ENCODE data around the gene MSLN. TPM values are rescaled to one million over a fixed set of nuclear protein-coding genes. Genes with fewer than 3 reads are reported as not detected.

Gene MSLN
- total RNA-seq, 2 experiments from 2014 or later = not detected

DNA sequence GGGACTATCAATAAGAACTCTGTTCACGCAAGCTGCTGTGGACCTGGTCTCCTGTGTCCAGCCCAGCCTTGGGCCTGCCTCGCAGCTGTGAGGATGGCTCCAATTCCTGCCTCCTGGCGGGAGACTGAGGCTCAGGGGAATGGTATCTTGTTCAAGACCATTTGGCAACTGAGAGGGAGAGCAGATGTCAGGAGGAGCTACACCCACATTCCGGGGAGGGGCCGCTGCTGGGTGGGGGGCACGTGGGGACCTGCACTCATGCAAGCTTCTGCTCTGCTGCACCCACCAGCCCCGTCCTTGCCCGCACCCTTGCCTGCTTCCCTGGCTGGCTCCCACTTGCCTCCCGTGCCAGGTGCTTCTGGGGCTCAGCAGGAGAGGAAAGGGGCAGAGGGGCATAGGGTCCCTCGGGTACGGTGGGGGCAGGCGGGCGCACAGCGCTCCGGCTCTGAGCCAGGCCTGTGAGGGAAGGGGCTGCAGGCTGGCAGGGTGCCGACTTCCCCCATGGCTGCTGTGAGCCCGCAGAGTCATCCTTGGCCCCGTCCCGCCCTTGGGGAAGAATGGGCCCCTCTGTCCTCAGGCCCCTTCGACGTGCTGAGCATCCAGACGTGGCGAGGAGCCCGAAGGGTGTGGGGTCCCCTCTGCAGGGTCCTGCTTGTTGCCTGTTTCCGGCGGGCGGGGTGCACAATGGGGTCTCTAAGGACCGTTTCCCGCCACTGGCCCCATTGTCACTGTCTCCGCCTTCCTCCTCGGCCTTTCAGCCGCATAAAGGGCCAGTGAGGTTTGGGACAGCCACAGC is 42.9 kb upstream of the MSLN start:
- Mint-ChIP-seq H3K27ac (no peak overlapping the region), H3K4me1 (peaks cover 16% of the 10 kb centered on the region), H3K9me3 (ENCODE audit: low read depth) (no peaks in the 10 kb centered on the region), H3K4me3 (no peak overlapping the region), H3K36me3 (ENCODE audit: low read depth) (no peaks in the 10 kb centered on the region), H3K27me3 (peaks cover 8% of the 10 kb centered on the region)
- intact Hi-C loops (cut with DNase I, micrococcal nuclease) = no loop called here
- POLR2A ChIA-PET = interaction anchor here (0.6 kb wide), 1 partner anchor 286 kb away, joined by 3 read pairs; no protein-coding TSS in a partner anchor
- CTCF ChIA-PET = no interaction called here
- DNase-seq (no peak), ATAC-seq (no peak)

DNA sequence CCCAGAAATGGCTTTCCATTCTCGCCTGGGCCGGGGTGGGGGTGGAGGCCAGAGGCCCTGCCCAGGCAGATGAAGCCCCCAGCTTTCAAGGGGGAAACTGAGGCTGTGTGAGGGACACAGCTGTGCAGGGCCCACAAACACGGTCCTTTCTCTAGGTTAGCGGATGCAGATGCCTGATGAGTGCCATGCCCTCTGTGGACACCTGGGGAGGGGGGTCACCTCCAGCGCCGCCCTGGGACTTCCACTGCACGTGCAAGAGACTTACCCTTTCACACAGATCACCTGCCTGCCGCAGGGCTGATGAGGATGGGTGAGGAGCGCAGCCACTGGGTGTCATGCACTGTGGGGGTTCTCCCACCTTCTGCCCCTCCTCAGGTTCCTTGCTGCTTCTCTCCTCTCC is 42.1 kb upstream of the MSLN start:
- peaks cover 16% of the 10 kb centered on the region for H3K4me1 Mint-ChIP-seq
- H3K27ac Mint-ChIP-seq = no peak overlapping the region
- no peaks in the 10 kb centered on the region for H3K36me3 Mint-ChIP-seq (ENCODE audit: low read depth)
- intact Hi-C loops (cut with DNase I, micrococcal nuclease) = no loop called here
- ChIA-PET POLR2A (no interaction called here), CTCF (no interaction called here)
- ATAC-seq (no peak), DNase-seq (no peak)
- peaks cover 6% of the 10 kb centered on the region for H3K27me3 Mint-ChIP-seq
- no peaks in the 10 kb centered on the region for H3K9me3 Mint-ChIP-seq (ENCODE audit: low read depth)
- H3K4me3 Mint-ChIP-seq = no peak overlapping the region

GRCh38 chr16:718922-719321 is 41.6 kb upstream of the MSLN start:
- H3K4me1 Mint-ChIP-seq = peaks cover 16% of the 10 kb centered on the region
- H3K36me3 Mint-ChIP-seq (ENCODE audit: low read depth) = no peaks in the 10 kb centered on the region
- peak overlapping the region; percentile 47 for H3K27ac Mint-ChIP-seq
- ChIA-PET CTCF (no interaction called here), POLR2A (no interaction called here)
- peak overlapping the region; percentile 76 for H3K4me3 Mint-ChIP-seq
- DNase-seq (no peak), ATAC-seq (no peak)
- no peaks in the 10 kb centered on the region for H3K9me3 Mint-ChIP-seq (ENCODE audit: low read depth)
- intact Hi-C loops (cut with DNase I, micrococcal nuclease) = no loop called here
- peaks cover 5% of the 10 kb centered on the region for H3K27me3 Mint-ChIP-seq

GRCh38 chr16:719815-720446 is 40.6 kb upstream of the MSLN start:
- intact Hi-C loops (cut with DNase I, micrococcal nuclease) = loop anchor here (2.0 to 5.0 kb wide), 4 partner anchors 21 to 69 kb away; partner anchors contain the start of genes CIAO3 (in 2 of the 2), CHTF18 (in 1 of the 2), JMJD8 (in 1 of the 2) and RPUSD1 (in 1 of the 2)
- ChIA-PET POLR2A (interaction anchor here (0.6 kb wide), 1 partner anchor 80 kb away, joined by 3 read pairs; no protein-coding TSS in a partner anchor), CTCF (interaction anchor here (0.7 to 3.5 kb wide), 11 partner anchors 8 to 73 kb away, joined by 3 to 29 read pairs (median 4); partner anchors contain the start of genes CHTF18, CIAO3 and RPUSD1)
- peak; percentile 34 for DNase-seq
- Mint-ChIP-seq H3K36me3 (ENCODE audit: low read depth) (no peaks in the 10 kb centered on the region), H3K9me3 (ENCODE audit: low read depth) (no peaks in the 10 kb centered on the region), H3K4me1 (peaks cover 16% of the 10 kb centered on the region), H3K27ac (peak overlapping the region; percentile 78), H3K4me3 (peak overlapping the region; percentile 76), H3K27me3 (peaks cover 3% of the 10 kb centered on the region)
- no peak for ATAC-seq

DNA sequence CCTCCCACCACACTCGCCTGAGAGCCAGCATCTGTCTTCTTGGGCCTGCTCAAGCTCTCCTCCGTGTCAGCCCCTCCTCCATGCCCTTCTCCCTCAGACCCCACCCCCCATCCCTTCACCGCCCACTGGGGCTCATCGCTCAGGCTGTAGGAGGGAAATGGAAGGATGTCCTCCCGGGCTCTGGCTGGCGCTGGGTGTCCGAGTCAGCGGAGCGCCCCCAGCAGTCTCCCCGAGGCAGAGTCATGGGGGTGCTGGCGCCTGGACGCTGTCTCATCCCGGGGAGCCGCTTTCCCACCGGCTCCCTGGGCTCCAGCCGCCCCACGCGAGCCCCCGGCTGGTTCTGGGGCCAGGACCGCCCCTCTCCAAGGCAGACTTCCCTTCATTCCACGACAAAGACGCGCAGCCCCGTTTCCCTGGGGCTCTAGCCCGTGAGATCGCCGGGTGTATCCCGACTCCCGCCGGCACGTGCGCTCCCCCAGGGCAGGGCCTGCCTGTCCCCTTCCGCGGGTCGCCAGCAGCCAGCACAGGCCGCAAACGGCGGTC is 40.0 kb upstream of the MSLN start:
- ATAC-seq = peak; percentile 61
- no peaks in the 10 kb centered on the region for H3K36me3 Mint-ChIP-seq (ENCODE audit: low read depth)
- H3K27me3 Mint-ChIP-seq = peaks cover 3% of the 10 kb centered on the region
- POLR2A ChIA-PET = interaction anchor here (0.6 kb wide), 1 partner anchor 80 kb away, joined by 3 read pairs; no protein-coding TSS in a partner anchor
- CTCF ChIA-PET = interaction anchor here (0.7 to 3.5 kb wide), 13 partner anchors 9 to 73 kb away, joined by 3 to 29 read pairs (median 4); partner anchors contain the start of genes CHTF18, CIAO3 and RPUSD1
- no peaks in the 10 kb centered on the region for H3K9me3 Mint-ChIP-seq (ENCODE audit: low read depth)
- H3K4me1 Mint-ChIP-seq = peaks cover 16% of the 10 kb centered on the region
- peak; percentile 78 for DNase-seq
- H3K4me3 Mint-ChIP-seq = peak overlapping the region; percentile 76
- intact Hi-C loops (cut with DNase I, micrococcal nuclease) = loop anchor here (2.0 to 5.0 kb wide), 4 partner anchors 20 to 68 kb away; partner anchors contain the start of genes CIAO3 (in 2 of the 2), CHTF18 (in 1 of the 2), JMJD8 (in 1 of the 2) and RPUSD1 (in 1 of the 2)
- H3K27ac Mint-ChIP-seq = peak overlapping the region; percentile 78

DNA sequence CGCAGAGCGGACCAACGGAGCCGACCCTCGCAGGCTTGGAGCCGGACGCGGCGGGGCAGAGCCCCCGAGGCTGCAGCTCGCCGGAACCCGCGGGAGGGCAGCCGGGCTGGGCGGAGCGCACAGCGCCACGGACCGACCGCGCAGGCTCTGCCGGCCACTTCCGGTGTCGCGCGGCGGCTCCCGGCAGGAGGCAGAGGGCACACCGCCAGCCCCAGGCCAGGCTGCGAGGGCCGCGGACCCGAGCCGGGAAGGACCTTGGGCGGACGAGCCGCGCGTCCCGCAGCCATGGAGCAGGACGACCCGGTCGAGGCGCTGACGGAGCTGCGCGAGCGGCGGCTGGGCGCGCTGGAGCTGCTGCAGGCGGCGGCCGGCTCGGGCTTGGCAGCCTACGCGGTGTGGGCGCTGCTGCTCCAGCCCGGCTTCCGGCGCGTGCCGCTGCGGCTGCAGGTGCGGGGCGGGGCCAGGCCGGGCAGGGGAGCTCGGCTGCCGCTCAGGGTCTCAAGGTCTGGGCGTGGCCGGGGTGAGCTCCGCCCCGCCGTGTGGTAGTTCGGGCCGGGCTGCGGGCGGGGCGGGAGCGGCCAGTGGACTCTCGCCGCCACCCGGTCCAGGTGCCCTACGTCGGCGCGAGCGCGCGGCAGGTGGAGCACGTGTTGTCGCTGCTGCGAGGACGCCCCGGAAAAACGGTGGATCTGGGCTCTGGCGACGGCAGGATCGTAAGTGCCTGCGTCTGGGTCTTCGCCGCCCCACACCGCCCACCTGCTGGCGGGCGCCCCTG is 39.4 kb upstream of the MSLN start, which contains the start of gene ANTKMT:
ANTKMT (plus strand) TSS at position 157 of the 775 bp plus-strand sequence; CDS start at position 286, 129 bp downstream.
- peak within 1 kb of the TSS; percentile 78 for H3K27ac Mint-ChIP-seq
- peaks cover 16% of the 10 kb centered on the region for H3K4me1 Mint-ChIP-seq
- POLR2A ChIA-PET = interaction anchor here (0.8 kb wide), 1 partner anchor 68 kb away, joined by 3 read pairs; no protein-coding TSS in a partner anchor
- ATAC-seq (peak; percentile 72), DNase-seq (peak; percentile 86)
- intact Hi-C loops (cut with DNase I, micrococcal nuclease) = loop anchor here (1.0 to 5.0 kb wide), 6 partner anchors 15 to 68 kb away; partner anchors contain the start of genes CIAO3 (in 2 of the 2), JMJD8 (in 2 of the 2), CHTF18 (in 1 of the 2) and RPUSD1 (in 1 of the 2)
- no peaks in the 10 kb centered on the region for H3K36me3 Mint-ChIP-seq (ENCODE audit: low read depth)
- H3K9me3 Mint-ChIP-seq (ENCODE audit: low read depth) = no peaks in the 10 kb centered on the region
- CTCF ChIA-PET = interaction anchor here (0.9 to 3.5 kb wide), 5 partner anchors 9 to 67 kb away, joined by 3 to 29 read pairs (median 9); partner anchors contain the start of genes CHTF18, CIAO3 and RPUSD1
- H3K27me3 Mint-ChIP-seq = peaks cover 3% of the 10 kb centered on the region
- H3K4me3 Mint-ChIP-seq = peak within 1 kb of the TSS; percentile 76

DNA sequence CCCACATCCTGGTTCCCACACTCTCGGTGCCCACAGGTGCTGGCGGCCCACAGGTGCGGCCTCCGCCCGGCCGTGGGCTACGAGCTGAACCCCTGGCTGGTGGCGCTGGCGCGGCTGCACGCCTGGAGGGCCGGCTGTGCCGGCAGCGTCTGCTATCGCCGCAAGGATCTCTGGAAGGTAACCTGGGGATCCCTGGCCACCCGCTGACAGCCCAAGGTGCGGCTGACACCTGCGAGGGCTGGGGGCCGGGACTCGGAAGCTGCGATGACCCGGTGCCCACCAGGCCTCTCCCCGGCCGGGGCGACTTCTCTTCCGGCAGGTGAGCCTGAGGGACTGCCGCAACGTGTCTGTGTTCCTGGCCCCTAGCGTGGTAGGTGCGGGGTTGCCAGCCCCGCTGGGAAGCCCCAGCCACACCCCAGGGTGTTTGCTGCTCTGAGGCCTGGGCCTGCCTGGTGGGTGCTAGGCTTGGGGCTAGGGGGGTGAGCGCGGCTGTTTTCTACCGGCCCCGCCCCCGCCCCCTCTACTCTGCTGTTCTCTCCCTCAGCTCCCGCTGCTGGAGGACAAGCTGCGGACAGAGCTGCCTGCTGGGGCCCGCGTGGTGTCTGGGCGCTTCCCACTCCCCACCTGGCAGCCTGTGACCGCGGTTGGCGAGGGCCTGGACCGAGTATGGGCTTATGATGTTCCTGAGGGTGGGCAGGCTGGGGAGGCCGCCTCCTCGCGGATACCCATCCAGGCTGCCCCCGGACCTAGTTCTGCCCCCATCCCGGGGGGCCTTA is 38.6 kb upstream of the MSLN start:
- ChIA-PET CTCF (interaction anchor here (0.6 to 3.5 kb wide), 7 partner anchors 10 to 278 kb away, joined by 3 to 29 read pairs (median 7); partner anchors contain the start of genes CHTF18, CIAO3 and RPUSD1), POLR2A (interaction anchor here (0.8 kb wide), 1 partner anchor 67 kb away, joined by 3 read pairs; no protein-coding TSS in a partner anchor)
- Mint-ChIP-seq H3K4me1 (peaks cover 20% of the 10 kb centered on the region), H3K27me3 (no peaks in the 10 kb centered on the region), H3K9me3 (ENCODE audit: low read depth) (no peaks in the 10 kb centered on the region), H3K36me3 (ENCODE audit: low read depth) (no peaks in the 10 kb centered on the region), H3K4me3 (peak overlapping the region; percentile 64), H3K27ac (peak overlapping the region; percentile 25)
- ATAC-seq (no peak), DNase-seq (no peak)
- intact Hi-C loops (cut with DNase I, micrococcal nuclease) = loop anchor here (1.0 to 5.0 kb wide), 6 partner anchors 14 to 67 kb away; partner anchors contain the start of genes CIAO3 (in 2 of the 2), JMJD8 (in 2 of the 2), CHTF18 (in 1 of the 2) and RPUSD1 (in 1 of the 2)

- H3K9me3 Mint-ChIP-seq (ENCODE audit: low read depth) = no peaks in the 10 kb centered on the region
Observed at GRCh38 chr16:722835-723633, 37.5 kb upstream of the MSLN start.

GRCh38 chr16:723695-724094 is 36.8 kb upstream of the MSLN start:
- Mint-ChIP-seq H3K27ac (no peak overlapping the region), H3K9me3 (ENCODE audit: low read depth) (no peaks in the 10 kb centered on the region), H3K27me3 (no peaks in the 10 kb centered on the region), H3K4me1 (peaks cover 20% of the 10 kb centered on the region), H3K4me3 (no peak overlapping the region), H3K36me3 (ENCODE audit: low read depth) (no peaks in the 10 kb centered on the region)
- ChIA-PET POLR2A (no interaction called here), CTCF (interaction anchor here (0.8 to 1.5 kb wide), 3 partner anchors 9 to 63 kb away, joined by 4 to 7 read pairs (median 4); partner anchors contain the start of gene CIAO3)
- DNase-seq = no peak
- ATAC-seq = no peak
- intact Hi-C loops (cut with DNase I, micrococcal nuclease) = loop anchor here in 1 of 2 experiments (5.0 kb wide), 1 partner anchor 41 kb away; the partner anchor contains the start of genes JMJD8 and STUB1

More at GRCh38 chr16:722835-723633, 37.5 kb upstream of the MSLN start:
- Mint-ChIP-seq H3K4me3 (peak overlapping the region; percentile 17), H3K27ac (no peak overlapping the region), H3K27me3 (no peaks in the 10 kb centered on the region), H3K4me1 (peaks cover 20% of the 10 kb centered on the region), H3K36me3 (ENCODE audit: low read depth) (no peaks in the 10 kb centered on the region)
- no peak for ATAC-seq
- CTCF ChIA-PET = interaction anchor here (0.6 to 3.5 kb wide), 6 partner anchors 10 to 277 kb away, joined by 3 to 29 read pairs (median 4); partner anchors contain the start of gene CIAO3
- no peak for DNase-seq
- POLR2A ChIA-PET = no interaction called here
- intact Hi-C loops (cut with DNase I, micrococcal nuclease) = loop anchor here in 1 of 2 experiments (5.0 kb wide), 1 partner anchor 41 kb away; the partner anchor contains the start of genes JMJD8 and STUB1
